Osteocyte (in vitro differentiated cells): Measurements from ENCODE around the gene FAT3. TPM values are rescaled to one million over a fixed set of nuclear protein-coding genes. Genes with fewer than 3 reads are reported as not detected.
A peak's percentile ranks its signal among the peaks of the same experiment; 100 is the strongest.

ENCODE experiments used
- DNase-seq: peaks from one replicate; pipeline ENCODE4 v3.0.0; 2021; ENCODE audit warnings: mixed read lengths; ENCODE audit not compliant: unreplicated experiment; ENCODE audit errors: extremely low spot score
- H3K27ac Mint-ChIP-seq: one replicate; pipeline ENCODE4 v1.8.0; 2021; ENCODE audit warnings: mild to moderate bottlenecking, mixed read lengths; ENCODE audit not compliant: unreplicated experiment
- H3K27me3 Mint-ChIP-seq: one replicate; pipeline ENCODE4 v1.8.0; 2021; ENCODE audit warnings: mixed read lengths; ENCODE audit not compliant: unreplicated experiment
- H3K36me3 Mint-ChIP-seq: one replicate; pipeline ENCODE4 v1.8.0; 2021; ENCODE audit warnings: mixed read lengths; ENCODE audit not compliant: unreplicated experiment
- H3K4me1 Mint-ChIP-seq: one replicate; pipeline ENCODE4 v1.8.0; 2021; ENCODE audit warnings: mixed read lengths; ENCODE audit not compliant: unreplicated experiment
- H3K4me3 Mint-ChIP-seq: one replicate; pipeline ENCODE4 v1.8.0; 2021; ENCODE audit warnings: mild to moderate bottlenecking, moderate library complexity, mixed read lengths; ENCODE audit not compliant: unreplicated experiment
- H3K9me3 Mint-ChIP-seq: one replicate; pipeline ENCODE4 v1.8.0; 2021; ENCODE audit warnings: mixed read lengths; ENCODE audit not compliant: unreplicated experiment
- long read RNA-seq: library from polyadenylated mRNA; unstranded; transcript quantifications from one replicate; pipeline ENCODE4 v2.0.0, GENCODE V29; 2021
- total RNA-seq: library from RNA; stranded (reverse); gene quantifications from 2 replicates; pipeline ENCODE4 v1.2.1, GENCODE V29; 2021
- TF ChIP-seq, protein P1 (sequence below): fragments of 200-600 bp; sonication (generic); IDR thresholded peaks from 2 replicates; pipeline ENCODE4 v1.5.0; 2021; ENCODE audit warnings: antibody characterized with exemption, mild to moderate bottlenecking, moderate library complexity

The FAT3 gene
- total RNA-seq, result 12.3 and 13.2 TPM in 2 replicates
- long read RNA-seq, partial matches to known transcripts, result 0 of 4 reads
- long read RNA-seq, other reads (novel, unspliced or antisense), result 4 of 4 reads

DNA sequence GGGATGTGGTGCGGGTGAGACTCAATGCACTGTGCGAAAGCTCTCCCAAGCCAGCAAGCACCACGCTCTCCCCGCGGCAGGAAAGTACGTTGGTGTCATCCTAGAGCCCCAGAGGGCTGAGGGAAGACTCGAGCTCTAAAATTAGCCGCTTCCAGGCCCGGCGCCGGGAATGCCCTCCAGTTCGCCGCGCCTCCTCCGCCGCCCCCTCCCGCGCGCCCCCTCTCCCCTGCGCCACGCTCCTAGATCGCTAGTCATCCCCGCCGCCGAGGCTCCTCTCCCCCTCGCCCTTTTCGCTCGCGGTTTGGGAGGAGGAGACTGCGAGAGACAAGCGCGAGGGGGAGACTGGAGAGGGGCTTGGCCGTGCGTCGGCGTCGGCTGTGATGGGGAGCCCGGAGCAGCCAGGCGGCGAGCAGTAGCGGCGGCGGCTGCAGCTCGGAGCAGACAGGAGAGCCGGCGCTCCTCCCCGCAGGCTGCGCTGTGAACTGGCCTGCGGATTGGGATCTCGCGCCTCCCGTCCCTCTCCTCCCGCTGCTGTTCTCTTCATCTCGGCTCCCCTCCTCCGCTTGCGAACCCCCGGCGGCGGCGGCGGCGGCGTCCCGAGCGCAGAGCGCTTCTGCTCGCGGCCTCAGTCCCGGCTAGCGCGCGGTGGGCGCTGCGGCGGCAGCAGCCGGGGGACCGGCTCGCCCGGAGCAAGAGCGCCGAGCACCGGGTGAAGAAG, at the start of gene FAT3:
Gene FAT3, plus strand, starts transcription at position 412 of the 718 bp plus-strand sequence. CDS start 127,295 bp downstream, outside the sequence.
- Mint-ChIP-seq H3K27me3 (peaks cover 12% of the 10 kb centered on the region), H3K27ac (peak within 1 kb of the TSS; percentile 56), H3K4me3 (peak within 1 kb of the TSS; percentile 83), H3K36me3 (peaks cover 4% of the 10 kb centered on the region), H3K4me1 (peaks cover 26% of the 10 kb centered on the region), H3K9me3 (peaks cover 8% of the 10 kb centered on the region)
- TF ChIP-seq, protein P1, sequence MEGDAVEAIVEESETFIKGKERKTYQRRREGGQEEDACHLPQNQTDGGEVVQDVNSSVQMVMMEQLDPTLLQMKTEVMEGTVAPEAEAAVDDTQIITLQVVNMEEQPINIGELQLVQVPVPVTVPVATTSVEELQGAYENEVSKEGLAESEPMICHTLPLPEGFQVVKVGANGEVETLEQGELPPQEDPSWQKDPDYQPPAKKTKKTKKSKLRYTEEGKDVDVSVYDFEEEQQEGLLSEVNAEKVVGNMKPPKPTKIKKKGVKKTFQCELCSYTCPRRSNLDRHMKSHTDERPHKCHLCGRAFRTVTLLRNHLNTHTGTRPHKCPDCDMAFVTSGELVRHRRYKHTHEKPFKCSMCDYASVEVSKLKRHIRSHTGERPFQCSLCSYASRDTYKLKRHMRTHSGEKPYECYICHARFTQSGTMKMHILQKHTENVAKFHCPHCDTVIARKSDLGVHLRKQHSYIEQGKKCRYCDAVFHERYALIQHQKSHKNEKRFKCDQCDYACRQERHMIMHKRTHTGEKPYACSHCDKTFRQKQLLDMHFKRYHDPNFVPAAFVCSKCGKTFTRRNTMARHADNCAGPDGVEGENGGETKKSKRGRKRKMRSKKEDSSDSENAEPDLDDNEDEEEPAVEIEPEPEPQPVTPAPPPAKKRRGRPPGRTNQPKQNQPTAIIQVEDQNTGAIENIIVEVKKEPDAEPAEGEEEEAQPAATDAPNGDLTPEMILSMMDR, result no peak
- peak; percentile 87 for DNase-seq

DNA sequence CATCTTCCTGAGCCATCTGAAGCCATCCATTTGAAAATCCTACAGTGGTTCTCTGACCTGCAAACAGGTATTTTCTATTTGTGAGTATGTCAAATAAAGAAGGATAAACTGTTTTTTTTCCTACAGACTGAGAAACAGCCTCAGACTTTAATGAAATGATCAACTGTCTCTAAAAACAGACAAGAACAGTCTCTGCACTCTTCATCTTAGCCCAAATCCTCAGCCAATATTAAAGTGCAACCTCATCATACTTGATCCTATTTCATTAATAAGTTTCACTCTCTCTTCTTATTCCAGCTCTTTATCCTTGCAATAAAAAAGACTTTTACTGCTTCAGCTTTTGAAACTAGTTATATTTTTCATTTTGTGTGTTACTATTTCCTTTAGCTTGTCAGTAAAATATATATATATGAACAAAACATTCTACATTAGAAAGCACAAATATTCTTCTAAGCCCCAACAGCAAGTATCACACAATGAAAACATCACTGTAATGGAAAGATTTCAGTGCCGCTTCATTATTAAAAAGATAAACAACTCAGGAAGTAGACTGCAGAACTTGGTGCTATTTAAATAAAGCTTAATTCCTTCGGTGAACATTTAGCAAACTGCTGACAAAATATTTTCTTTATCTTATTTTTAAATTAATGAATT, 45.5 kb upstream of the FAT3 start:
- H3K9me3 Mint-ChIP-seq, result no peaks in the 10 kb centered on the region
- no peaks in the 10 kb centered on the region for H3K36me3 Mint-ChIP-seq
- peaks cover 8% of the 10 kb centered on the region for H3K4me1 Mint-ChIP-seq
- H3K4me3 Mint-ChIP-seq, result no peak overlapping the region
- H3K27ac Mint-ChIP-seq, result no peak overlapping the region
- no peak for DNase-seq
- H3K27me3 Mint-ChIP-seq, result peaks cover 28% of the 10 kb centered on the region
- TF ChIP-seq, protein P1, result no peak

DNA sequence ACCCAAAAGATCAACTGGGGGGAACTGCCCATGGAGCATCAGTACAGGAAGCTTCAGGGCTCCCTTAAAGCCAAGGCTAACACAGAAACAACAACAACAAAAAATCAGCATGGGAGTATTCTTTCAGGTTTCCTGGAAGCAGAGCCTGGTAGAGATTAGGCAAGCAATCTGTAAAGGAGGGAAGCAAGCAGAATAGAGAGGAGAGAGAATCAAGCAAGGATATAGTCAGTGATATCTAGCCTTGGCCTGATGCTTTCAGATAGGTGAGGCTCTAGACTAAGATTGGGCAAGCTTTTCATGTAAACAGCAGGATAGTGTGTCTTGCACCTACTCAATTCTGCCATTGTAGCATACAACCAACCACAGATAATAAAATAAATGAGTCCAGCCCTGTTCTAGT, 44.4 kb upstream of the FAT3 start:
- TF ChIP-seq, protein P1, result no peak
- Mint-ChIP-seq H3K36me3 (no peaks in the 10 kb centered on the region), H3K9me3 (no peaks in the 10 kb centered on the region), H3K4me1 (peaks cover 8% of the 10 kb centered on the region), H3K4me3 (no peak overlapping the region), H3K27me3 (peaks cover 38% of the 10 kb centered on the region), H3K27ac (no peak overlapping the region)
- DNase-seq, result no peak

DNA sequence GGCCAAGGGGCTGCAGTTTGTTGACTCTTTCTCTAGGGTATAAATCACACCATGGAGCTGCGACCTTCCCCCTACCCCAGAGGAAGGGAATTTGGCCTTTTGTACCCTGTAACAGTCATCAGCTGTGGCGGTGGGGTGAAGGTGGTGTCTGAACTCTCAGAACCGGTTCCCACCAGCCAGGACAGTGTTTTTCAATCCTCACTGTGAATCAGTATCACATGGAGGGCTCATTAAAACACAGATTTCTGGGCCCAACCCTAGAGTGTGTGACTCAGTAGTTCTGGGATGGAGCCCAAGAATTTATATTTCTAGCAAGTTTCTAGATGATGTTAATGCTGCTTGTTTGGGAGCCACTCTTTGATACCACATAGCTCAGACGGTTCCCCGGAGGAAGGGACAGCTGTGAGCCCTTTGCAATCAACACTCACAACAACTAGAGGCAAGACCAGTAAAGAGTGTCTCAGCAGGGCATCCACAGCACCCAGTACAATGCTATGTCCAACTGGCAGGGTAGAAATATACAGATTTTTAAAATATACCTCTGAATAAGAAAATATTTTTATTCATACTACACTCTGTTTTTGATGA, 43.9 kb upstream of the FAT3 start:
- TF ChIP-seq, protein P1, result no peak
- Mint-ChIP-seq H3K27me3 (peaks cover 41% of the 10 kb centered on the region), H3K4me1 (peaks cover 8% of the 10 kb centered on the region), H3K36me3 (no peaks in the 10 kb centered on the region), H3K9me3 (no peaks in the 10 kb centered on the region), H3K4me3 (no peak overlapping the region), H3K27ac (peak overlapping the region; percentile 28)
- no peak for DNase-seq
